HG02884 (cell line): ENCODE data around the gene SLC6A19.
"Not testable (repeated sequence)": the region's sequence is repeated elsewhere in the genome, so short reads cannot be mapped to it uniquely, and the experiment has no call there.

ENCODE experiments used
- ATAC-seq: cut with Tn5 transposase; IDR thresholded peaks from one replicate; pipeline ENCODE4 v1.9.1; 2021; ENCODE audit warnings: mild to moderate bottlenecking, moderate library complexity; ENCODE audit not compliant: unreplicated experiment

SLC6A19 gene

GRCh38 chr5:1201327-1202025 is at the start of gene SLC6A19:
TSS of gene SLC6A19 (plus strand) at chr5:1201595. CDS start at chr5:1201651, 56 bp downstream.
- ATAC-seq: no peak

GRCh38 chr5:1152156-1152555 is 49.2 kb upstream of the SLC6A19 start:
- no peak for ATAC-seq

GRCh38 chr5:1152771-1153282 is 48.6 kb upstream of the SLC6A19 start:
- ATAC-seq: no peak

- ATAC-seq: no peak
These were observed 48.0 kb upstream of the SLC6A19 start for GRCh38 chr5:1153428-1153827.

- ATAC-seq: no peak
These were observed 46.0 kb upstream of the SLC6A19 start for GRCh38 chr5:1155191-1156032.

GRCh38 chr5:1156033-1156753 is 45.2 kb upstream of the SLC6A19 start:
- ATAC-seq: no peak

GRCh38 chr5:1156754-1157460 is 44.5 kb upstream of the SLC6A19 start:
- no peak for ATAC-seq

GRCh38 chr5:1157461-1157986 is 43.9 kb upstream of the SLC6A19 start:
- ATAC-seq: not testable (repeated sequence)

- no peak for ATAC-seq
These were observed 42.6 kb upstream of the SLC6A19 start for GRCh38 chr5:1158647-1159340.

GRCh38 chr5:1159341-1159675 is 42.1 kb upstream of the SLC6A19 start:
- ATAC-seq: no peak

- ATAC-seq: no peak
These were observed 41.5 kb upstream of the SLC6A19 start for GRCh38 chr5:1159774-1160406.

- no peak for ATAC-seq
These were observed 40.1 kb upstream of the SLC6A19 start for GRCh38 chr5:1161108-1161832.

- no peak for ATAC-seq
These were observed 39.6 kb upstream of the SLC6A19 start for GRCh38 chr5:1161833-1162229.

- ATAC-seq: no peak
These were observed 39.1 kb upstream of the SLC6A19 start for GRCh38 chr5:1162276-1162675.

- ATAC-seq: no peak
These were observed 38.6 kb upstream of the SLC6A19 start for GRCh38 chr5:1162751-1163150.

- ATAC-seq: no peak
These were observed 38.0 kb upstream of the SLC6A19 start for GRCh38 chr5:1163366-1163765.

GRCh38 chr5:1163879-1164278 is 37.5 kb upstream of the SLC6A19 start:
- no peak for ATAC-seq

- no peak for ATAC-seq
These were observed 36.4 kb upstream of the SLC6A19 start for GRCh38 chr5:1164696-1165630.
